Measurements from ENCODE around the gene SACM1L. TPM values are rescaled to one million over a fixed set of nuclear protein-coding genes. Genes with fewer than 3 reads are reported as not detected.
"Not testable (repeated sequence)": the region's sequence is repeated elsewhere in the genome, so short reads cannot be mapped to it uniquely, and the experiment has no call there.

SACM1L gene
- total RNA-seq, 1 donor, result 28.0 TPM

- DNase-seq (ENCODE audit: low read depth in 2 of 3, low spot score in 2 of 3), result no peak
Observed at GRCh38 chr3:45737234-45737633, 48.0 kb downstream of the SACM1L start.

GRCh38 chr3:45739991-45740390, 50.8 kb downstream of the SACM1L start:
- DNase-seq (ENCODE audit: low read depth in 2 of 3, low spot score in 2 of 3), result no peak

- no peak for DNase-seq (ENCODE audit: low read depth in 2 of 3, low spot score in 2 of 3)
Observed at GRCh38 chr3:45741247-45741646, 52.1 kb downstream of the SACM1L start.

- no peak for DNase-seq (ENCODE audit: low read depth in 2 of 3, low spot score in 2 of 3)
Observed at GRCh38 chr3:45741742-45742460, 52.7 kb downstream of the SACM1L start.

- no peak for DNase-seq (ENCODE audit: low read depth in 2 of 3, low spot score in 2 of 3)
Observed at GRCh38 chr3:45742461-45743089, 53.4 kb downstream of the SACM1L start.

- no peak for DNase-seq (ENCODE audit: low read depth in 2 of 3, low spot score in 2 of 3)
Observed at GRCh38 chr3:45746165-45746776, 57.1 kb downstream of the SACM1L start.

- no peak for DNase-seq (ENCODE audit: low read depth in 2 of 3, low spot score in 2 of 3)
Observed at GRCh38 chr3:45746777-45747622, 57.8 kb downstream of the SACM1L start.

GRCh38 chr3:45748068-45748467, 58.9 kb downstream of the SACM1L start:
- DNase-seq (ENCODE audit: low read depth in 2 of 3, low spot score in 2 of 3), result no peak

GRCh38 chr3:45749036-45749600, 59.9 kb downstream of the SACM1L start:
- DNase-seq (ENCODE audit: low read depth in 2 of 3, low spot score in 2 of 3), result not testable (repeated sequence)

GRCh38 chr3:45749880-45750279, 60.7 kb downstream of the SACM1L start:
- no peak for DNase-seq (ENCODE audit: low read depth in 2 of 3, low spot score in 2 of 3)

- DNase-seq (ENCODE audit: low read depth in 2 of 3, low spot score in 2 of 3), result no peak
Observed at GRCh38 chr3:45751537-45752242, 62.5 kb downstream of the SACM1L start.

- DNase-seq (ENCODE audit: low read depth in 2 of 3, low spot score in 2 of 3), result no peak
Observed at GRCh38 chr3:45753095-45753494, 63.9 kb downstream of the SACM1L start.

GRCh38 chr3:45754461-45754860, 65.3 kb downstream of the SACM1L start:
- no peak for DNase-seq (ENCODE audit: low read depth in 2 of 3, low spot score in 2 of 3)

- DNase-seq (ENCODE audit: low read depth in 2 of 3, low spot score in 2 of 3), result no peak
Observed at GRCh38 chr3:45756055-45756454, 66.9 kb downstream of the SACM1L start.

GRCh38 chr3:45757141-45757540, 67.9 kb downstream of the SACM1L start:
- DNase-seq (ENCODE audit: low read depth in 2 of 3, low spot score in 2 of 3), result not testable (repeated sequence)

GRCh38 chr3:45758871-45759270, 69.7 kb downstream of the SACM1L start:
- DNase-seq (ENCODE audit: low read depth in 2 of 3, low spot score in 2 of 3), result no peak

- DNase-seq (ENCODE audit: low read depth in 2 of 3, low spot score in 2 of 3), result no peak
Observed at GRCh38 chr3:45759851-45760250, 70.7 kb downstream of the SACM1L start.

- DNase-seq (ENCODE audit: low read depth in 2 of 3, low spot score in 2 of 3), result peak; percentile 11 to 49 (median 26)
Observed at GRCh38 chr3:45760878-45761711, 71.9 kb downstream of the SACM1L start.

GRCh38 chr3:45761831-45762230, 72.6 kb downstream of the SACM1L start:
- no peak for DNase-seq (ENCODE audit: low read depth in 2 of 3, low spot score in 2 of 3)
